Activated naive CD4-positive, alpha-beta T cell treated with anti-CD3 and anti-CD28 coated beads, Interleukin-2, amount 50 U/mL, for 24 hours (primary cell): ENCODE results near the gene RAI1.

ENCODE experiments used
- H3K27ac Mint-ChIP-seq: one replicate; pipeline ENCODE4 v1.8.0; 2021; ENCODE audit warnings: mild to moderate bottlenecking, mixed read lengths
- H3K27me3 Mint-ChIP-seq: one replicate; pipeline ENCODE4 v1.8.0; 2021; ENCODE audit warnings: mixed read lengths
- H3K36me3 Mint-ChIP-seq: one replicate; pipeline ENCODE4 v1.8.0; 2021; ENCODE audit warnings: mixed read lengths
- H3K4me1 Mint-ChIP-seq: one replicate; pipeline ENCODE4 v1.8.0; 2021; ENCODE audit warnings: mixed read lengths
- H3K4me3 Mint-ChIP-seq: one replicate; pipeline ENCODE4 v1.8.0; 2021; ENCODE audit warnings: mild to moderate bottlenecking, mixed read lengths
- H3K9me3 Mint-ChIP-seq: one replicate; pipeline ENCODE4 v1.8.0; 2021; ENCODE audit warnings: mixed read lengths

The RAI1 gene

DNA sequence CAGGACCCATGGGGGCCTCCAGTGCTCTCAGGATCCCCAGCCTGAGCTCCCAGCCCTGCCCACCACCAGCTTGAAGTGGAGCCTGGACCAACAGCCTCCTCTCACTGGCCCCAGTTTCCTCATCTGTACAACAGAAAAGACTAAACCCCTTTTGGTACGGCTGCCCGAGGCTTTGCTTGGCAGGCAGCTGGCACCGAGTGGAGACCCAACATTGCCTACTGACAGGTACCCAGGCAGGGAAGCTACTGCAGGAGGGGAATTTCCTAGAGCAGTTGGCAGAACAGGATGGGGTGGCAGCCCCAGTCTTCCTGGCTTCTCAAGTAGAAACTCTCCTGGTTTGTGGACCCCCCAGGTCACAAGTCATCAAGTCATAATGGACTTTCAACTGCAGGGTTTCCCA, 141.4 kb downstream of the RAI1 start:
- Mint-ChIP-seq H3K36me3 (peaks cover 2% of the 10 kb centered on the region), H3K27me3 (no peaks in the 10 kb centered on the region), H3K4me1 (peaks cover 84% of the 10 kb centered on the region), H3K27ac (no peak overlapping the region), H3K4me3 (peak overlapping the region; percentile 49), H3K9me3 (no peaks in the 10 kb centered on the region)

DNA sequence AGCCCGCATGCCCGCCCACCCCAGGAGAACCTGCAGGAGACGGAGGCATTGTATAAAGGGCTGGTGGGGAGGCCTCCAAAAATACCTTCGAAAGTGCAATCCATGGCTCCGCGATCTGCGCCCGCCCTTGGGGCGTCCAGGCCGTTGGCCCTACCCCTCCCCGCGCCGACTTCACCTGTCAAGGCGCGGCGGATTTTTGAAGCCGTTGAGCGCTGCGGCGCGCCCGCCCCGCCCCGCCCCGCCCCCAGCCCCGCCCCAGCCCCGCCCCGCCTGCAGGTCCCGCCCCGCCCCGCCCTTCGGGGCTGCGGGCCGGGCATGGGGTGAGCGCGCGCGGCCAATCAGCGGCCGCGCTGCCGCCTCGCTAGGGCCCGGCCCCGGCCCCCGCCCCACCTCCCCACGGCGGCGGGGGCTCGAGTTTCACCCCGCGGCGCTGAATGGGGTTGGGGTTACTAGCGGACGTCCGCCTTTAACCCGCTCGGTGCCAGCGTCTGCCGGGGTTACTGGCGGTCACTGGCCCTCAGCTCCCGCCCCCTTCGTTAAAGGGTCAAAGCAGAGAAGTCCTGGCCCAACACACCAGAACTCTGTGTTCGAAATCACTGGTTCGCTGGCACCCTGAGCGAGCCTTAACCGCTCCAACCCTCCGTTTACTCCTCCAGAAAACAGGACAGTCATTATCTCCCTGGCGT, 142.3 kb downstream of the RAI1 start:
- Mint-ChIP-seq H3K27me3 (no peaks in the 10 kb centered on the region), H3K9me3 (no peaks in the 10 kb centered on the region), H3K36me3 (peaks cover 2% of the 10 kb centered on the region), H3K4me1 (peaks cover 91% of the 10 kb centered on the region), H3K27ac (no peak overlapping the region), H3K4me3 (peak overlapping the region; percentile 80)

- Mint-ChIP-seq H3K27me3 (no peaks in the 10 kb centered on the region), H3K27ac (no peak overlapping the region), H3K36me3 (no peaks in the 10 kb centered on the region), H3K4me1 (peaks cover 88% of the 10 kb centered on the region), H3K4me3 (peak overlapping the region; percentile 80), H3K9me3 (no peaks in the 10 kb centered on the region)
Measured at GRCh38 chr17:17824119-17824782, 143.0 kb downstream of the RAI1 start.

GRCh38 chr17:17824783-17825614, 143.7 kb downstream of the RAI1 start:
- Mint-ChIP-seq H3K36me3 (no peaks in the 10 kb centered on the region), H3K4me3 (peak overlapping the region; percentile 80), H3K27me3 (no peaks in the 10 kb centered on the region), H3K27ac (peak overlapping the region; percentile 30), H3K9me3 (no peaks in the 10 kb centered on the region), H3K4me1 (peaks cover 86% of the 10 kb centered on the region)

DNA sequence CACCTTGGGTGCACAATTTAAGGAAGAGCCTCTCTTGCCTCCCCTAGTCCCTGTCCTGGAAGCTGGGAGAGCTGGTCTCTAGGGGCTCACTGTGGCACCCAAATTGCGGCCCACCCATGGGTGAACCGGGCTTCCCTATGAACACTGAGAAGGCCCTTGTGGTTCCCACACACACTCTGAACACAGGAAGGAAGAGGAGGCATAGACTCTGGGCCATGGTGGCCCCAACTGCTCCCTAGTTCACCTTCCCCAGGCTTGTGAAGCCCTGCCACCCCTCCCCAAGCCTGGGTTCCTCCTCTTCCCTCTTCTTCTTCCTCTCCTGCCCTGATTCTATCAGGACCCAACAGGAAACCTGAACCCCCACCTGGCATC, 145.1 kb downstream of the RAI1 start:
- H3K4me3 Mint-ChIP-seq: peak overlapping the region; percentile 47
- peaks cover 86% of the 10 kb centered on the region for H3K4me1 Mint-ChIP-seq
- peak overlapping the region; percentile 52 for H3K27ac Mint-ChIP-seq
- no peaks in the 10 kb centered on the region for H3K9me3 Mint-ChIP-seq
- H3K36me3 Mint-ChIP-seq: peaks cover 1% of the 10 kb centered on the region
- H3K27me3 Mint-ChIP-seq: no peaks in the 10 kb centered on the region

DNA sequence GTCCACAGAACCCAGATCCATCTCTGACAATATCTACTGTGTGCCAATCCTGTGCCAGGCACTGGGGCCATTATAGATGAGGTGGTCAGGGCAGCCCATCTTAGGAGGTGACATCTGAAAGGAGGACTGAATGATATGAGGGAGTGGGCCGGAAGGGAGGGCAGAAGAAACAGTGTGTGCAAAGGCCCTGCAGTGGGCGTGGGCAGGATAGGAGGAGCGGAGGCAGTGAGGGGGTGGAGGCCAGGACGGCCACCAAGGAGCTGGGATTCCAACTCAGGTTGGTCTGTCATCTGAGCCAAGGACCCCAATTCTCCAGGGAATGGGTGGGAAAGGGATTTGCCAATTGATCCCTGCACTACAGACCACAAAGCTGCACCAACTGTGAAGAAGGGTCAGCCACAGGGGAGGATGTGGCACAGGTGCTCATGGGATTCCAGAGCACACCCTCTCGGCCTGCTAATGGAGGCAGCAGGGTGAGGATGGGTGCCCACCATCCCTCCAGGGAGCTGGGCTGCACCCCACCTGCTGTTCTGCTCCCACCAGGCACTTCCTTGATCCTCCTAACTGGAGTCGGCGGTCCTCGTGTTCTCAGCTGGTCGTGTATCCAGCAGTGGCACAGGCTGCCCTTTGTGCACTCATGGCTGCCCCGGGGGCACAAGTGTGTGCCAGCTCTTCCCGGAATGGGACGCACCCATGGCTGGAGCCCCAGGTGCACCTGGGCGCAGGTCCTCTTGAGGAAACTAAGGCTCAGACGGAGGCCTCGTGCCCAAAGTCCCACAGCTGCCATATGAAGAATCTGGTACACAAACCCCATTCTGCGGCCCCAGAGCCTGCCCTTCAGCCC, 145.9 kb downstream of the RAI1 start:
- Mint-ChIP-seq H3K36me3 (peaks cover 1% of the 10 kb centered on the region), H3K9me3 (no peaks in the 10 kb centered on the region), H3K4me1 (peaks cover 85% of the 10 kb centered on the region), H3K27ac (peak overlapping the region; percentile 52), H3K27me3 (no peaks in the 10 kb centered on the region), H3K4me3 (no peak overlapping the region)

- no peaks in the 10 kb centered on the region for H3K27me3 Mint-ChIP-seq
- H3K27ac Mint-ChIP-seq: peak overlapping the region; percentile 41
- H3K9me3 Mint-ChIP-seq: no peaks in the 10 kb centered on the region
- H3K4me1 Mint-ChIP-seq: peaks cover 83% of the 10 kb centered on the region
- peaks cover 1% of the 10 kb centered on the region for H3K36me3 Mint-ChIP-seq
- H3K4me3 Mint-ChIP-seq: no peak overlapping the region
Measured at GRCh38 chr17:17827826-17828621, 146.8 kb downstream of the RAI1 start.

DNA sequence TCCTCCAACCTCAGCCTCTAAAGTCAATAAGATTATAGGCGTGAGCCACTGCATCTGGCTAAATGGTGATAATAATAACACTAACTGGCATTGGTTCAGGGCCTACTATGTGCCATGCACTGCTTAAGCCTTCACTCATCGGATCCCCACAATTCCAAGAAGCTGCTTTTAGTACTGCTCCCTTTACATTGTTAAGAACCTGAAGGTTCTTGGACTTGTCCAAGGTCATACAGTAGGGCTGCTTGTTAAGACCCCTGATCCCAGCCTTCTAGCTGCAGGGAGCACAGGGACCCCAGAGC, 149.0 kb downstream of the RAI1 start:
- H3K27me3 Mint-ChIP-seq: no peaks in the 10 kb centered on the region
- H3K9me3 Mint-ChIP-seq: no peaks in the 10 kb centered on the region
- peaks cover 1% of the 10 kb centered on the region for H3K36me3 Mint-ChIP-seq
- H3K27ac Mint-ChIP-seq: peak overlapping the region; percentile 8
- no peak overlapping the region for H3K4me3 Mint-ChIP-seq
- H3K4me1 Mint-ChIP-seq: peaks cover 84% of the 10 kb centered on the region

DNA sequence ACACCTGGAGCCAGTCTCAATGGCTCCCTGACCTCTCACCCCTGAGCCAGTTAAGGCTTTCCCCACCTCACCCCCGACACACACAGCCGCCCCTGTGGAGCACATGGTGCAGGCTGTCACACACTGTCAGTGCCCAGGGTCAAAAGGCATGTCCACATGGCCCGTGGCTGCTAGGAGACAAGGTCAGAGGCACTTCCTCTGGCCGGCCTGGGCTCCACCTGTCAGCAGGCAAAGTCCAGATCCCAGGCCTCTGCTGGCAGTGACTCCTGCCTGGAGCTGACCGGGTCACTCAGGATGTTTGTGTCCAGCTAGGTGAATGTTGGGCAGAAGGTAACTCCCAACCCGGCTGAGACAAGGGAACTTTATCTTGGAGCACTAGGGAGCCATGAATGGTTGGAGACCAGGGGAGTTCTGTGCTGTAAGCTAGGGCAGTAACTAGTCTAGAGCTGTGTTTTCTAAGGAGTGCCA, 149.5 kb downstream of the RAI1 start:
- no peaks in the 10 kb centered on the region for H3K27me3 Mint-ChIP-seq
- no peak overlapping the region for H3K4me3 Mint-ChIP-seq
- H3K36me3 Mint-ChIP-seq: peaks cover 1% of the 10 kb centered on the region
- H3K4me1 Mint-ChIP-seq: peaks cover 86% of the 10 kb centered on the region
- H3K9me3 Mint-ChIP-seq: no peaks in the 10 kb centered on the region
- peak overlapping the region; percentile 8 for H3K27ac Mint-ChIP-seq

- H3K4me1 Mint-ChIP-seq: peaks cover 83% of the 10 kb centered on the region
- no peaks in the 10 kb centered on the region for H3K27me3 Mint-ChIP-seq
- no peaks in the 10 kb centered on the region for H3K9me3 Mint-ChIP-seq
- no peak overlapping the region for H3K4me3 Mint-ChIP-seq
- H3K36me3 Mint-ChIP-seq: peaks cover 1% of the 10 kb centered on the region
- H3K27ac Mint-ChIP-seq: no peak overlapping the region
Measured at GRCh38 chr17:17831208-17832031, 150.2 kb downstream of the RAI1 start.

- Mint-ChIP-seq H3K4me3 (no peak overlapping the region), H3K27ac (no peak overlapping the region), H3K9me3 (no peaks in the 10 kb centered on the region), H3K27me3 (no peaks in the 10 kb centered on the region), H3K4me1 (peaks cover 78% of the 10 kb centered on the region), H3K36me3 (peaks cover 1% of the 10 kb centered on the region)
Measured at GRCh38 chr17:17832032-17832363, 150.7 kb downstream of the RAI1 start.

- peaks cover 80% of the 10 kb centered on the region for H3K4me1 Mint-ChIP-seq
- peak overlapping the region; percentile 76 for H3K27ac Mint-ChIP-seq
- no peaks in the 10 kb centered on the region for H3K9me3 Mint-ChIP-seq
- peaks cover 1% of the 10 kb centered on the region for H3K36me3 Mint-ChIP-seq
- H3K4me3 Mint-ChIP-seq: peak overlapping the region; percentile 92
- H3K27me3 Mint-ChIP-seq: no peaks in the 10 kb centered on the region
Measured at GRCh38 chr17:17833658-17834357, 152.6 kb downstream of the RAI1 start.

- H3K9me3 Mint-ChIP-seq: no peaks in the 10 kb centered on the region
- peaks cover 83% of the 10 kb centered on the region for H3K4me1 Mint-ChIP-seq
- H3K36me3 Mint-ChIP-seq: peaks cover 1% of the 10 kb centered on the region
- H3K27ac Mint-ChIP-seq: no peak overlapping the region
- H3K4me3 Mint-ChIP-seq: peak overlapping the region; percentile 92
- H3K27me3 Mint-ChIP-seq: no peaks in the 10 kb centered on the region
Measured at GRCh38 chr17:17834974-17835373, 153.7 kb downstream of the RAI1 start.
